Activated CD4-positive, alpha-beta T cell treated with anti-CD3 and anti-CD28 coated beads for 36 hours (primary cell): ENCODE measurements around the gene PDE9A. TPM values are rescaled to one million over a fixed set of nuclear protein-coding genes. Genes with fewer than 3 reads are reported as not detected.

ENCODE experiments used
- ATAC-seq: fragments of 200-7000 bp; cut with Tn5 transposase; one replicate; pipeline ENCODE4 v1.10.0; 2021; ENCODE audit warnings: mild to moderate bottlenecking, moderate library complexity
- CTCF ChIA-PET: fragments of 350-600 bp; sonication (Branson Sonifier 250); formaldehyde crosslinking; loops from one replicate; lab custom pipeline; 2021; ENCODE audit warnings: antibody characterized with exemption; lab: Charles Lee
- POLR2A ChIA-PET: fragments of 350-600 bp; sonication (Branson Sonifier 250); formaldehyde crosslinking; loops from one replicate; lab custom pipeline; 2021; ENCODE audit warnings: antibody characterized with exemption, inconsistent platforms; lab: Charles Lee
- DNase-seq: peaks from one replicate; pipeline ENCODE4 v3.0.0-alpha.2; 2020
- H3K27ac Mint-ChIP-seq: one replicate; pipeline ENCODE4 v1.8.0; 2021; ENCODE audit warnings: mixed read lengths
- H3K27me3 Mint-ChIP-seq: one replicate; pipeline ENCODE4 v1.8.0; 2021; ENCODE audit warnings: mixed read lengths
- H3K36me3 Mint-ChIP-seq: one replicate; pipeline ENCODE4 v1.8.0; 2021; ENCODE audit warnings: low read depth, mixed read lengths
- H3K4me1 Mint-ChIP-seq: one replicate; pipeline ENCODE4 v1.8.0; 2021; ENCODE audit warnings: mixed read lengths
- H3K4me3 Mint-ChIP-seq: one replicate; pipeline ENCODE4 v1.8.0; 2021; ENCODE audit warnings: mild to moderate bottlenecking, moderate library complexity, mixed read lengths
- H3K9me3 Mint-ChIP-seq: one replicate; pipeline ENCODE4 v1.8.0; 2021; ENCODE audit warnings: low read depth, mixed read lengths
- intact Hi-C, 2 experiments: fragments of 100-400 bp; cut with DNase I in 1 of 2; cut with micrococcal nuclease in 1 of 2; formaldehyde crosslinking; loops; one replicate each; pipeline versions ENCODE4 v1.14.2 to v1.15.1; 2022 to 2024; cut with DNase I, micrococcal nuclease
- total RNA-seq, 2 experiments: library from RNA; stranded (reverse); gene quantifications; one replicate each; pipeline ENCODE4 v1.2.3, GENCODE V29; 2021

Gene PDE9A
- total RNA-seq, 2 experiments from 2014 or later, result 7.1 to 7.3 TPM

DNA sequence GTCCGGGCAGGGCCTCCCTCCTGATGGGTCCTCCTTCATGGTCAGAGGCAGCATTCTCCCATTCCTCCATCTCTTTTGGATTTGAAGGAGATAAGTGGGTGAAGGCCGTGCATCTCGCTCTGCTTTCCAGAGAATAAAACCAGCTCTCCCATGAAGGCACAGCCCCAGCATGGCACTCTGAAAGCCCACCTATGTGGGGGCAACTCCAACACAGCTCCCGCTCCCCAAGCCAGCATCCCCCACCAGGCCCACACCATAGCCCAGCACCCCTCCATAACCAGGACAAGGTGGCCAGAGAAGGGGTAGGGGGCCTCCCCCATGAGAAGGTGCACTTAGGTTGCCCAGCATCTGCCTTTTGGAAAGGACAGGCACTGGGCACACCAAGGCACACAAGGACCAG, 112.2 kb downstream of the PDE9A start:
- no peak overlapping the region for H3K4me3 Mint-ChIP-seq
- H3K36me3 Mint-ChIP-seq, result peaks cover 5% of the 10 kb centered on the region
- ChIA-PET CTCF (no interaction called here), POLR2A (no interaction called here)
- intact Hi-C loops, result no loop called here
- DNase-seq, result no peak
- no peaks in the 10 kb centered on the region for H3K4me1 Mint-ChIP-seq
- ATAC-seq, result no peak
- H3K27ac Mint-ChIP-seq, result peak overlapping the region; percentile 6
- no peaks in the 10 kb centered on the region for H3K9me3 Mint-ChIP-seq
- no peaks in the 10 kb centered on the region for H3K27me3 Mint-ChIP-seq

GRCh38 chr21:42766739-42767560, 113.5 kb downstream of the PDE9A start:
- H3K4me1 Mint-ChIP-seq, result no peaks in the 10 kb centered on the region
- intact Hi-C loops, result no loop called here
- ATAC-seq (no peak), DNase-seq (no peak)
- no peaks in the 10 kb centered on the region for H3K27me3 Mint-ChIP-seq
- H3K9me3 Mint-ChIP-seq, result no peaks in the 10 kb centered on the region
- CTCF ChIA-PET, result no interaction called here
- no peak overlapping the region for H3K4me3 Mint-ChIP-seq
- H3K36me3 Mint-ChIP-seq, result peaks cover 8% of the 10 kb centered on the region
- POLR2A ChIA-PET, result no interaction called here
- H3K27ac Mint-ChIP-seq, result no peak overlapping the region

- POLR2A ChIA-PET, result no interaction called here
- DNase-seq, result no peak
- H3K27me3 Mint-ChIP-seq, result no peaks in the 10 kb centered on the region
- intact Hi-C loops, result no loop called here
- H3K36me3 Mint-ChIP-seq, result peaks cover 8% of the 10 kb centered on the region
- CTCF ChIA-PET, result no interaction called here
- no peaks in the 10 kb centered on the region for H3K9me3 Mint-ChIP-seq
- no peak for ATAC-seq
- no peak overlapping the region for H3K27ac Mint-ChIP-seq
- H3K4me3 Mint-ChIP-seq, result no peak overlapping the region
- no peaks in the 10 kb centered on the region for H3K4me1 Mint-ChIP-seq
Observed at GRCh38 chr21:42767561-42767835, 114.1 kb downstream of the PDE9A start.

GRCh38 chr21:42768324-42769121, 115.1 kb downstream of the PDE9A start:
- intact Hi-C loops, result no loop called here
- ChIA-PET POLR2A (no interaction called here), CTCF (no interaction called here)
- ATAC-seq, result no peak
- DNase-seq, result no peak
- H3K36me3 Mint-ChIP-seq, result peaks cover 8% of the 10 kb centered on the region
- no peaks in the 10 kb centered on the region for H3K4me1 Mint-ChIP-seq
- H3K9me3 Mint-ChIP-seq, result no peaks in the 10 kb centered on the region
- no peak overlapping the region for H3K27ac Mint-ChIP-seq
- H3K4me3 Mint-ChIP-seq, result no peak overlapping the region
- no peaks in the 10 kb centered on the region for H3K27me3 Mint-ChIP-seq

DNA sequence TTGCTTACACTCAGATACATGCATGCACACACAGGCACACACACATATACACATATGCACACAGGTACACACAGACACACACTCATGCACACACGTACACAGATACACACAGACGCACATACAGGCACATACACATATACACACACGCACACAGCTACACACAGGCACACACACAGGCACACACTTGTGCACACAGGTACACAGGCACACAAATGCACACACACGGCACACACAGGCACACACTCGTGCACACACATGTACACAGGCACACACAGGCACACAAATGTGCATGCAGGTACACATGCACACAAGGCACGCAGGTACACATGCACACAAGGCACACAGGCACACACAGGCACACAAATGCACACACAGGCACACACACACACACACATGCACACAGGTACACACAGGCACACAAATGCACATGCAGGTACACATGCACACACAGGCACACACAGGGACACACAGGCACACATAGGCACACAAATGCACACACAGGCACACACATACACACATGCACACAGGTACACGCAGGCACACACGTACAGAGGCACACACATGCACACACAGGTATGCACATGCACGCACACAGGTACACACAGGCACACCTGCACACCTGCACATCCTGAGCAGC, 115.9 kb downstream of the PDE9A start:
- Mint-ChIP-seq H3K4me1 (no peaks in the 10 kb centered on the region), H3K36me3 (peaks cover 8% of the 10 kb centered on the region), H3K4me3 (no peak overlapping the region), H3K27ac (no peak overlapping the region), H3K9me3 (no peaks in the 10 kb centered on the region), H3K27me3 (no peaks in the 10 kb centered on the region)
- no peak for DNase-seq
- ATAC-seq, result no peak
- ChIA-PET CTCF (no interaction called here), POLR2A (no interaction called here)
- intact Hi-C loops, result no loop called here

- peaks cover 8% of the 10 kb centered on the region for H3K36me3 Mint-ChIP-seq
- ChIA-PET POLR2A (no interaction called here), CTCF (no interaction called here)
- intact Hi-C loops, result no loop called here
- H3K27me3 Mint-ChIP-seq, result no peaks in the 10 kb centered on the region
- no peaks in the 10 kb centered on the region for H3K9me3 Mint-ChIP-seq
- H3K4me1 Mint-ChIP-seq, result no peaks in the 10 kb centered on the region
- ATAC-seq (no peak), DNase-seq (no peak)
- H3K27ac Mint-ChIP-seq, result no peak overlapping the region
- no peak overlapping the region for H3K4me3 Mint-ChIP-seq
Observed at GRCh38 chr21:42769820-42770716, 116.6 kb downstream of the PDE9A start.

GRCh38 chr21:42770717-42771502, 117.5 kb downstream of the PDE9A start:
- Mint-ChIP-seq H3K27ac (no peak overlapping the region), H3K4me3 (no peak overlapping the region), H3K9me3 (no peaks in the 10 kb centered on the region), H3K4me1 (no peaks in the 10 kb centered on the region), H3K27me3 (no peaks in the 10 kb centered on the region), H3K36me3 (peaks cover 8% of the 10 kb centered on the region)
- intact Hi-C loops, result no loop called here
- ChIA-PET CTCF (no interaction called here), POLR2A (no interaction called here)
- DNase-seq (no peak), ATAC-seq (no peak)

DNA sequence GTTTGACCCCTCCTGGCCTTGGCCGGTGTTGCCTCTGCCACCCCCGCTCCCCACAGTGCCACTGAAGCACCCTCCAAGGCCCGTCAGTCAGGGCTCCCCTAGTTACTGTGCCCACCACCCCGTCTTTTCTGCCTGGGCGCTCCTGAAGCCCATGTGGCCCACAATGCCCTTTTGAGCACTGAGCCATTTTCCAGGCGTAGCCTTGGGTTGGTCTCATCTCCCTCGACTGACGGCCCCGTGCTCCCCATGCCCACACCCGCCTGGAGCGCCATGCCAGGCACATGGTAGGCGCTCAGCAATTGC, 118.0 kb downstream of the PDE9A start:
- no peak for DNase-seq
- ATAC-seq, result no peak
- Mint-ChIP-seq H3K9me3 (no peaks in the 10 kb centered on the region), H3K36me3 (peaks cover 8% of the 10 kb centered on the region), H3K4me3 (no peak overlapping the region), H3K27me3 (no peaks in the 10 kb centered on the region), H3K4me1 (no peaks in the 10 kb centered on the region), H3K27ac (peak overlapping the region; percentile 31)
- ChIA-PET CTCF (interaction anchor here (0.6 kb wide), 1 partner anchor 28 kb away, joined by 3 read pairs; no protein-coding TSS in a partner anchor), POLR2A (no interaction called here)
- intact Hi-C loops, result no loop called here

DNA sequence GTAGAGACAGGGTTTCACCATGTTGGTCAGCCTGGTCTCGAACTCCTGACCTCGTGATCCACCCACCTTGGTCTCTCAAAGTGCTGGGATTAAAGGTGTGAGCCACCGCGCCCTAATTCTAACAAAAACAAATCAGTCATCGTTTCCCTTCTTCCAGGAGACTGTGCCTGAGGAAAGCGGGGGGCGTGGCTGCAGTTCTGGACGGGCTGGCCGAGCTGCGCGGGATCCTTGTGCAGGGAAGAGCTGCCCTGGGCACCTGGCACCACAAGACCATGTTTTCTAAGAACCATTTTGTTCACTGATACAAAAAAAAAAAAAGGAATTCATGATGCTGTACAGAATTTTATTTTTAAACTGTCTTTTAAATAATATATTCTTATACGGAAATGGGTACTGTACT, 121.7 kb downstream of the PDE9A start:
- CTCF ChIA-PET, result no interaction called here

GRCh38 chr21:42775891-42776290, 122.5 kb downstream of the PDE9A start:
- ATAC-seq, result no peak
- H3K4me1 Mint-ChIP-seq, result peaks cover 5% of the 10 kb centered on the region
- DNase-seq, result no peak
- H3K36me3 Mint-ChIP-seq, result peaks cover 2% of the 10 kb centered on the region
- intact Hi-C loops, result no loop called here
- H3K27me3 Mint-ChIP-seq, result peaks cover 4% of the 10 kb centered on the region
- ChIA-PET CTCF (no interaction called here), POLR2A (no interaction called here)
- no peaks in the 10 kb centered on the region for H3K9me3 Mint-ChIP-seq
- no peak overlapping the region for H3K4me3 Mint-ChIP-seq
- no peak overlapping the region for H3K27ac Mint-ChIP-seq

More for the DNA sequence above, 121.7 kb downstream of the PDE9A start:
- Mint-ChIP-seq H3K4me3 (no peak overlapping the region), H3K4me1 (no peaks in the 10 kb centered on the region), H3K36me3 (peaks cover 2% of the 10 kb centered on the region), H3K27me3 (no peaks in the 10 kb centered on the region), H3K27ac (no peak overlapping the region), H3K9me3 (no peaks in the 10 kb centered on the region)
- ATAC-seq, result no peak
- intact Hi-C loops, result no loop called here
- POLR2A ChIA-PET, result no interaction called here
- no peak for DNase-seq
